HG02938 (cell line): ENCODE measurements around the gene CNTNAP2.
"Not testable (repeated sequence)": the region's sequence is repeated elsewhere in the genome, so short reads cannot be mapped to it uniquely, and the experiment has no call there.

Experiments used
- ATAC-seq: cut with Tn5 transposase; IDR thresholded peaks from one replicate; pipeline ENCODE4 v1.9.1; 2021; ENCODE audit warnings: mild to moderate bottlenecking, moderate library complexity; ENCODE audit not compliant: unreplicated experiment

The CNTNAP2 gene

GRCh38 chr7:146865696-146866095, 749.1 kb downstream of the CNTNAP2 start:
- no peak for ATAC-seq

- no peak for ATAC-seq
Measured at GRCh38 chr7:146874722-146875121, 758.1 kb downstream of the CNTNAP2 start.

- ATAC-seq: no peak
Measured at GRCh38 chr7:146875237-146875785, 758.7 kb downstream of the CNTNAP2 start.

GRCh38 chr7:146875981-146876380, 759.4 kb downstream of the CNTNAP2 start:
- no peak for ATAC-seq

GRCh38 chr7:146876411-146876810, 759.8 kb downstream of the CNTNAP2 start:
- ATAC-seq: no peak

- ATAC-seq: no peak
Measured at GRCh38 chr7:146878901-146879300, 762.3 kb downstream of the CNTNAP2 start.

- ATAC-seq: no peak
Measured at GRCh38 chr7:146885231-146885630, 768.6 kb downstream of the CNTNAP2 start.

GRCh38 chr7:146889806-146890555, 773.4 kb downstream of the CNTNAP2 start:
- ATAC-seq: no peak

GRCh38 chr7:146892151-146892550, 775.5 kb downstream of the CNTNAP2 start:
- no peak for ATAC-seq

- ATAC-seq: no peak
Measured at GRCh38 chr7:146894927-146895326, 778.3 kb downstream of the CNTNAP2 start.

- ATAC-seq: no peak
Measured at GRCh38 chr7:146902266-146902665, 785.7 kb downstream of the CNTNAP2 start.

- no peak for ATAC-seq
Measured at GRCh38 chr7:146902728-146903127, 786.1 kb downstream of the CNTNAP2 start.

- ATAC-seq: not testable (repeated sequence)
Measured at GRCh38 chr7:146905746-146906145, 789.1 kb downstream of the CNTNAP2 start.

GRCh38 chr7:146922782-146923181, 806.2 kb downstream of the CNTNAP2 start:
- no peak for ATAC-seq

GRCh38 chr7:146926841-146927240, 810.2 kb downstream of the CNTNAP2 start:
- ATAC-seq: no peak

GRCh38 chr7:146937836-146938235, 821.2 kb downstream of the CNTNAP2 start:
- ATAC-seq: no peak

GRCh38 chr7:146943483-146943882, 826.9 kb downstream of the CNTNAP2 start:
- no peak for ATAC-seq

GRCh38 chr7:146948703-146949102, 832.1 kb downstream of the CNTNAP2 start:
- no peak for ATAC-seq

- ATAC-seq: no peak
Measured at GRCh38 chr7:146956321-146956720, 839.7 kb downstream of the CNTNAP2 start.

- ATAC-seq: no peak
Measured at GRCh38 chr7:146956853-146957252, 840.3 kb downstream of the CNTNAP2 start.

GRCh38 chr7:146960773-146961391, 844.3 kb downstream of the CNTNAP2 start:
- no peak for ATAC-seq

- no peak for ATAC-seq
Measured at GRCh38 chr7:146961617-146962016, 845.0 kb downstream of the CNTNAP2 start.
